Left cardiac atrium (tissue), 4 donors: Measurements from ENCODE around the gene CSK. TPM values are rescaled to one million over a fixed set of nuclear protein-coding genes. Genes with fewer than 3 reads are reported as not detected.

Experiments used
- ATAC-seq, 2 donors: fragments of 200-7000 bp; cut with Tn5 transposase; one replicate each; pipeline ENCODE4 v1.9.1; 2020; ENCODE audit warnings: mild to moderate bottlenecking in 2 of 2, moderate library complexity in 2 of 2
- DNase-seq: peaks from one replicate; pipeline ENCODE4 v3.0.0-alpha.2; 2020
- intact Hi-C, 2 donors: fragments of 100-400 bp; cut with DNase I; formaldehyde crosslinking; loops; one replicate each; pipeline versions ENCODE4 v1.14.1 to v1.15.1; 2022 to 2023
- total RNA-seq, 2 donors: library from RNA; stranded (reverse); fragmentation: NEBNext Ultra II Directional; extraction: Animal tissue kit (Norgen Biotek cat#: 25700); gene quantifications; one replicate each; pipeline ENCODE4 v1.2.1, GENCODE V29; 2021
- donor health status: DM: no; HTN: yes; CAD: no.
- donor health status: DM: no; HTN: yes; CAD: no; lungs with severe emphysema.
- donor health status: DM: yes; HTN: yes; CAD: no.
- donor health status: Dilated cardiomyopathy.

Gene CSK
- total RNA-seq, 2 donors from 2014 or later = 49.7 to 59.2 TPM

DNA sequence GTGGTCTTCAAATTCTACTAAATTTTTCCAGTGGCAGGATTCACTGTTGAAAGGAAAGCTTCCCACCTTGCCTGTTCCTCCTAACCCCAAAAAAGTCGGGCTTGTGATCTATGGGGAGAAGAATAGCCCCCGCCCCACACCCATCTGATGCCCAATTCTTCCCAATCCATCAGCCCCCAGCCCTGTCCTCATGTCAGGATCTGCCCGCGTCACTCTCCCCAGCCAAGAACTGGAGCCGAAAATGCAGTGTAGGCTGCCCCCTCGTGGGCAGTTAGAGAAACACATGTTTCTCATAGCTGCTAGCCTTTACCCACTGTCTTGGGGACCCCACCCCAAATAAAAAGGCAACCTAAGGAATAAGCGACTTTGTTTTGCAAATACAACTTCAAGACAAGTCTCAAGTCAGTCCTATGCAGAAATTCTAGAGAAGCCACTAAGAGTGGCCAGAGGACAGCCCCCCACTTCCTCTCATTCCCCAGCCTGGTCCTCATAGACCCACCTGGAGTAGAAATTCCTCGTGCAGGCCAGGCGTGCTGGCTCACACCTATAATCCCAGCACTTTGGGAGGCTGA lies 13.0 kb upstream of the CSK start:
- ATAC-seq (peak; percentile 55), DNase-seq (peak; percentile 67)
- intact Hi-C loops = loop anchor here (2.0 to 10.0 kb wide), 3 partner anchors 132 to 394 kb away; no protein-coding TSS in a partner anchor

DNA sequence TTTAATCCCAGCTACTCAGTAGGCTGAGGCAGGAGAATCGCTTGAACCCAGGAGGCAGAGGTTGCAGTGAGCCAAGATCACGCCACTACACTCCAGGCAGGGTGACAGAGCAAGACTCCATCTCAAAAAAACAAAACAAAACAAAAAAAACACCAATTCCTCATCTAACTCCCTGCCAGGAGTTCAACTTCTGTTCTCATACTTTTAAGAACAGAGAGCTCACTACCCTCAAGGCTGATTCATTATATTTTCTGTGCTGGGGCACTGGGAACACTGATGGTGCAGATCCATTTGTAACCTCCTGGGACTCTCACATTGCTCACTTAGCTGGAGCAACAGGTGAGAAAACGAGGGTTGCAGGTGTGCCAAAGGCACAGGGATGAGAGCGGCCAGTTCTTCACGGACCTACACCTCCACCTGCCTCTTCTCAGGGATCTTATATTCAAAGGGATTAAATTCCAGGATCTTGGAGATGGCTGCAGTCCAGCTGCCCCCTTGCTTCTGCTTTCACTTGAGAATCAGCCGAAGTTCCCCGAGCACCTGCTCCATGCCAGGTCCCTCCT lies 12.3 kb upstream of the CSK start:
- intact Hi-C loops = loop anchor here (2.0 to 10.0 kb wide), 6 partner anchors 65 to 395 kb away; no protein-coding TSS in a partner anchor
- DNase-seq = no peak
- no peak for ATAC-seq

DNA sequence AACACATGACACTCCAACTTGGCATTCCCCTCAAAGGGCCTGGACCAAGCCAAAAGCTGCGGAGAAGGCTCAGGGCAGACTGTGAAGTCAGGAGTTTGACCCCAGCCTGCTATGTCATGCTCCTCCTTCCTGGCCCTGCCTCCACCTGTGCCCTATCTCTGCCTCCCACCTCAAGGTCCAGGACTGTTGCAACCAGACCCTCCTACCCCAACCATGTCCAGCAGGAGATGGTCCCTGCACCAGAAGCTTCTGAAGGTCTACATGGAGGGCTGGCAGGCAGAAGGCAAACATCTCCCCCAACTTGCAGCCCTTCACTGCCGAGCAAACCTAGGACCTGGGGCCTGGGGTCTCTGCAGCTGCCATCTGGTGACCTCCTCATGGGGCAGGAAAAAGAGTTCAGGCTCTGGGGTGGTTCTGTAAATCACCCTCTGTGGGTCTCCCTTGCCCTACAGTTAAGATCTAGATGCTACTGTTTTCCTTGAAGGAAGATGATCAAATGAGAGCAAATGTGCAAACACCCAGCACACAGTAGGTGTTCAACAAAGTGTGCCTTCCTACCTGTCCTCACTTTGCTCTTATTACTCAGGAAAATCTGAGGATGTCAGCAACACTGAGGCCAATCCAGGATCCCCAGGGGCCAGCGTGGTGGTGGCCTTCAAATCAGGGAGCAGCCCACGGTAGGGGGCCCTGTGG lies 11.5 kb upstream of the CSK start:
- intact Hi-C loops = loop anchor here (2.0 to 5.0 kb wide), 3 partner anchors 64 to 180 kb away; no protein-coding TSS in a partner anchor
- ATAC-seq = no peak
- DNase-seq = no peak

DNA sequence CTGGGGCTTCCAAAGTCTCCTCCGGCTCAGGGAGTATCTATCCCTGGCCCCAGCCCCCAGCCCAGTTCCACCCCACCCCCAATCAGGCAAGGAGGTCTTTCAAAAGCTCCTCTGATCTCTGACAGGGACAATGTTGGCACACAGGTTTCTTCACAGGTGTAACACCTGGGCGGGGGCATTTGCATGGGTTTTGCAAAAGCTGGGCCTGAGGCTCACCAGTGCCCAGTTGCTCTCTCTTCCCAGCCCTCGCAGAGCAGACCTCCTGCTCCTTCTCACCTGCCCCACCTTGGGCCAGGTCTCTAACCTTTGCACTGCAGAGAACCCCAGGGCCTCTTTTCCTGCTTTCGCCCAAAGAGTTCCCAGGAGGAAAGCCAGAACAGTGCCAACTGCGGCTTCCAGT lies 8.6 kb upstream of the CSK start:
- no peak for DNase-seq
- intact Hi-C loops = loop anchor here in 1 of 2 donors (5.0 kb wide), 1 partner anchor 174 kb away; no protein-coding TSS in a partner anchor
- no peak for ATAC-seq

DNA sequence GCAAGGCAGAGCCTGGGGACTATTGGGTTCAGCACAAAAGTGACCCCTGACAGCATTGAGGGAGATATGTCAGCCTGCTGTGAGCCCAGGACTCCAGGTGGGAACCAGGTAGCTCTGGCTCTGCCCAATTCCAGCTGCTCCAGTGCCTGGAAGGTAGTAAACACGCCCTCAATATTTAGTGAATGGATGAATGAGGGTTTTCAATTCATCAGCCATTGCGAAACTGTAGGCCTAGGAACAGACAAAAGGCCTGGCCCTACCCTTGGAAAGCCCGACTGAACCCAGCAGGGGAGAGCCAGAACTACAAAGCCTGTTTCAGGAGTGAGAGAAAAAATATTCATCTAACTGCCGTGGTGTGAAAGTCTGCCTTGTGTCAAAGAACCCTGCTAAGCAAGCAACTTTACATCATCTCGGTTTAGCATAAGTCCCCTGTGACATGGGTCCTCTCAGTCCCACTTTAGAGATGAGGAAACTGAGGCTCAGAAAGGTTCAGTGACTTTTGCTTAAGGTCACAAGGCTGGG lies 8.1 kb upstream of the CSK start:
- ATAC-seq = no peak
- no peak for DNase-seq
- intact Hi-C loops = loop anchor here in 1 of 2 donors (5.0 kb wide), 1 partner anchor 174 kb away; no protein-coding TSS in a partner anchor

DNA sequence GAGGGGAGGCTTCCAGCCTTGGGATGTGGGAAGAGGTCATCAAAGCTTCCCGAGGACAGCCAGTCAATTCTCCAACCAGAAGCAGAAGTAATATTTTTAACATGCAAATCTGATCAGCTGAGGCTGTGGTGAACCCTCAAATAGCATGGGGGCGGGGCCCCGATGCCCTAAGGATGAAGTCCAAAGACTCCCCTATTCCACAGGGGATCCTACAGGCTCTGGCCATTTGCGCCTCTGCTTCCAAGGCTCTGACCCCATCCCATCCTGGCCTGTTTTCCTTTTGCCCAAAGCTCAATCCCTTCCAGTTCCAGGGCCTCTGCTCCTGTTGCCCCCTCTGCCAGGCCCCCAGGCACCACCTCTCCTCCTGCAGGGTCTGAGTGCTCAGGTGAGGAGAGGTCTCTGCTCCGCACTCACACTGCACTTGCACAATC lies 6.7 kb upstream of the CSK start:
- ATAC-seq (no peak), DNase-seq (no peak)
- intact Hi-C loops = no loop called here

DNA sequence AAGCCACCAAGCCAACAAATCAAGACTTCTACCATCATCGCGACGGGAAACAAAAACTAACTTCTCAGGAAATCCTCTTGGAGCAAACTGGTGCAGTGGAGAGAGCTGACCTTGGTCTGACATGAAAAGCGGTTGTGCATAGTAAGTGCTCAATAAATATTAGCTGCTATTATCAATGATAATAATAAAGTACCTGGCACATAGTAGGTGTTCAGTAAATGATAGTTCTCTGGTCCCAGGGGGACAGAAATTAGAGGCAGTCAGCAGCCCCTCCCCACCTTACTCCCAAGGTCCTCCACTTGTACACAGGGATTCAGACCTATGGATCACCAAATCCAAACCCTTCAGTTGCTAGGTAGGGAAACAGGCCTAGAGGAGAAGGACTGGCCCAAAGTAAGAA lies 6.0 kb upstream of the CSK start:
- DNase-seq (no peak), ATAC-seq (no peak)
- intact Hi-C loops = no loop called here

DNA sequence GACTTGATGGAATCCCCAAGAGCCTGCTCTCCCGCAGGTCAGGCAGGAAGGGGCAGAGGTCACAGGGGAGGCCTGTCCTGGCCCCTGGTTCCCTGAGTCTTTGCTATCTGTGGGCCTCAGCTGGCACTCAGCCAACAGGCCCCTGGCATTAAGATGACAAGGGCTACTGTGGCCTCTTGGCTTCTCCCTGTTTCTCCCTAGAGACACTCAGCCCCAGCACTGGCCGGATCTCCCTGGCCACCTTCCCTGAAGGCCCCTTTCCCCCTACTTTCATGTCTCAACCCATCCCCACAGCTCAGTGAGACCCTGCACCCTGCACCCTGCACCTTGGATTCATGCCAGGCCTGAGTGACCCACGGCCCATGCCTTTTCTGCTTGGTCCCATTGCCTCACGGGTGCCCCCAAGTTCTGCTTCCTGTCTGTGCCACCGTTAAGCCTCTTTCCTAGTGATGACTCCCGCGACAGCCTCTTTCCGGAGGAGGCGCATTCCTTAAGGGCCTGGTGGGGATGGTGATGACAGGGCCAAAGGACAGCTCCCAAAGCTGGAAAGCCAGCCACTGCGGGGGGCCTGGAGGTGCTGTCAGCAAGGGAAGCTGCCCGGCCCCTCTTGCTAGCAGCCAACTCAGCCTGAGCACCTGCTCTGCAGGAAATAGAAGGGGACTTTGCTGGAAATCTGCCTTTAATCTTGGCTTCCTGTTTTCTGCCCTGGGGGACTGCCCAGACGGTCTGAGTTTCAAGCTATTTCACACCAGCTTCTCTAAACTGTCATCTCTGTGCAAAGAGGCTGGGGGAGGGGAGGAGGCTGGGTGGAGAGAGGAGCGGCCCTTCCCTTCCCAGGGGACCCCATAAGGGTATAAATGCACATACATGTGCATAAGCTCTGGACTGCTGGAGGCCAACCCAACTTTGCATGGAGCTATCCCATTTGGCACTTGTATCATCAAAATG lies 4.8 kb upstream of the CSK start:
- ATAC-seq (peak; percentile 28 to 56), DNase-seq (peak; percentile 49)

DNA sequence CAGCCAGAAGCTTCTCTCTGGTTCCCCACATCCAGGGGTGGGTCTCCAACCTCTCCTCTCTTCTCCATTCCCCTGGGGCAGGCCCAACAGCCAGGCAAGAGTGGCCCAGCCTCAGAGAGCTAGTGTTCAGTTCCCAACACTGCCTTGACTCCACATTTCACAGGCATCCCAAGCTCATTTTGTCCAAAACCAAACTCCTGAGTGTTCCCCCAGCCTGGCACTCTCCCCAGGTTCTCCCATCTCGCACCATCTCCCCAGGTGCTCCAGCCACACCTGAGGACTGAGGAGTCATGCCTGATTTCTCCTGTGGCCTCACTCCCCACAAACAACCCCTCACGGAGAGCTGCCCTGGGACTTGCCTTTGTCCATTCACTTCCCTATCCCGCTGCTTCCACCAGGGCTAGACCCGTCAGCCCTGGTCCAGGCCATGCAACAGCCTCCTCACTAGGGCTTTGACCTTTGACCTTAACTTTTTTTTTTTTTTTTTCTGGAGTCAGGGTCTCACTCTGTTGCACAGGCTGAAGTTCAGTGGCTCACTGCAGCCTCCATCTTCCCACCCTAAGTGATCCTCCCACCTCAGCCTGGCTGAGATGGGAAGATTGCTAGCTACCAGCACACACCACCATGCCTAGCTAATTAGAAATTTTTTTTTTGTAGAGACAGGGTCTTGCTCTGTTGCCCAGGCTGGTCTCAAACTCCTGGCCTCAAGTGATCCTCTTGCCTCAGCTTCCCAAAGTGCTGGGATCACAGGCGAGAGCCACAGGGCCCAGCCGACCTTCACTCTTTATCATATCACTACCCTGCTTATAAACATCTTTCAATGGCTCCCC lies 3.9 kb upstream of the CSK start:
- ATAC-seq (no peak), DNase-seq (no peak)
- intact Hi-C loops = no loop called here

More for the DNA sequence above, 4.8 kb upstream of the CSK start:
- intact Hi-C loops = no loop called here

DNA sequence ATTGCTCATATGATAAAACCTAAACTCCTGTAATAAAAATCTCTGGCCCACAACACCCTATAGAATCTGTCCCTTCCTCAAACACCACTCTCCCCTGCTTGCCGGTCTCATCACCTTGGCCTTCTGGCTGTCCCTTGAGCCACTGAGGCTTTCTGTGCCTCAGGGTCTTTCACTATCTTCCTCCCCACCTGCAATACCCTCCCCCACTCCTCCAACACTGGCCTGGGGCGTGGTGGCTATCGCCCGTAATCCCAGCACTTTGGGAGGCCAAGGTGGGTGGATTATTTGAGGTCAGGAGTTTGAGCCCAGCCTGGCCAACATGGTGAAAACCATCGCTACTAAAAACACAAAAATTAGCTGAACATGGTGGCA lies 3.3 kb upstream of the CSK start:
- ATAC-seq (no peak), DNase-seq (no peak)
- intact Hi-C loops = no loop called here

DNA sequence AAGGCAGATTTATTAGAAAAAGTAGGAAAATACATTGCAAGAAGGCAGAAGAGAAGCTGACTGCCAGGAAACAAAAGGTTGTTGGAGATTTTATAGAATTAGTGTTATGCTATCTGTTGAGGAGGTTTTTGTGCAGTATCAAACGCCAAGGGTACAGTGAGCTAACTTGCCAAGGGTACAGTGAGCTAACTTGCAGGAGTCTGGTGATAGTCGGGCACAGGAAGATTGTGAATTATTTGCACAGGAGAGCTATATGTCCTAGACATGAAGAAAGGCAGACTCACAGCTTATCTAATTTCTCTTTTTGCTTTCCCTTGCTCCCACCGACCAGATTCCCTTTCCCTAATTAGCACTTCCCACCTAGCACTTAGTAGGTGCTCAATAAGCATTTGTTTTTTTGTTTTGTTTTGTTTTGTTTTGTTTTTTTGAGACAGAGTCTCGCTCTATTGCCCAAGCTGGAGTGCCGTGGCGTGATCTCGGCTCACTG lies 2.7 kb upstream of the CSK start:
- no peak for ATAC-seq
- intact Hi-C loops = no loop called here
- no peak for DNase-seq

DNA sequence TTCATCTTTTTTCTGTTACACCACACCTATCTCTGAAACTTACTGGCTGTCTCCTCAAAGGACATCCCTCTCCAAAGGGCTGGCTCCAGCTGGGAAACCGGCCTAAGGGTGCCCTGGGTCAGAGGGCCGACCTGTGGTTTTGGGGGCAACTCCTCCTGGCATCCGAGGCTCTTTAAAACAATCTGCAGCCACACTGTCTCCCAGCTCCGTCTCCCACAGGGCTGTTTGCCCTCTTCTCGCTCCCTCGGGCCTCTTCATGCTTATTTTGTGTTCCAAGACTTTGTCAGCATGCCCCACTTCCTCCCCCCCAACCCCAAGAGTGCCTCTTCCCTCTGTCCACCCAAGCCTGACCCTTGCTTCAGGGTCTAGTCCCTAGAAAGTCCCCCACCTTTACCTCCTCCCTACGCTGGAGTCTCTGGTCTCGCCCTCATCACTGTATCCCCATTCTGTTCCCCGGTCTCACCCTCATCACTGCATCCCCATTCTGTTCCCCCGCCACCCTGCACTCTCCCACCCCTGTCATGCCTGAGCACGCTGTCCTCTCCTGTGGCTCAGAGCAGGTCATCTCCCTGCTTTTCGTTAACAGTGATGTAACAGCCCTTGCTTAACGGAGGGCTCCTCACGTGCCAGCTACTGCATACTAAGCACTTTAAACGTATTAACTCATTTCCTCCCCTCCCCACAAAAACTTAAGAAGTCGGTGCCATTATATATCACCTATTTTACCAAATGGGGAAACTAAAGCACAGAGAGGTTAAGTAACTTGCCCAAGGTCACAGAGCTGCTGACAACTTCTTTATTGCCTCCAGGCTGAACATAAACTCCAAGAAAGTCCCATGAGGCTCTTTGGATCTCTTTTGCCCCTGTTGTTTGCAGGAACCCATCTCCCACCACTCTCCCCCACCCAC lies 1.1 kb upstream of the CSK start:
- intact Hi-C loops = loop anchor here (5.0 to 10.0 kb wide), 3 partner anchors 54 to 157 kb away; partner anchors contain the start of genes COX5A (in 1 of the 2) and FAM219B (in 1 of the 2)
- DNase-seq (no peak), ATAC-seq (no peak)

DNA sequence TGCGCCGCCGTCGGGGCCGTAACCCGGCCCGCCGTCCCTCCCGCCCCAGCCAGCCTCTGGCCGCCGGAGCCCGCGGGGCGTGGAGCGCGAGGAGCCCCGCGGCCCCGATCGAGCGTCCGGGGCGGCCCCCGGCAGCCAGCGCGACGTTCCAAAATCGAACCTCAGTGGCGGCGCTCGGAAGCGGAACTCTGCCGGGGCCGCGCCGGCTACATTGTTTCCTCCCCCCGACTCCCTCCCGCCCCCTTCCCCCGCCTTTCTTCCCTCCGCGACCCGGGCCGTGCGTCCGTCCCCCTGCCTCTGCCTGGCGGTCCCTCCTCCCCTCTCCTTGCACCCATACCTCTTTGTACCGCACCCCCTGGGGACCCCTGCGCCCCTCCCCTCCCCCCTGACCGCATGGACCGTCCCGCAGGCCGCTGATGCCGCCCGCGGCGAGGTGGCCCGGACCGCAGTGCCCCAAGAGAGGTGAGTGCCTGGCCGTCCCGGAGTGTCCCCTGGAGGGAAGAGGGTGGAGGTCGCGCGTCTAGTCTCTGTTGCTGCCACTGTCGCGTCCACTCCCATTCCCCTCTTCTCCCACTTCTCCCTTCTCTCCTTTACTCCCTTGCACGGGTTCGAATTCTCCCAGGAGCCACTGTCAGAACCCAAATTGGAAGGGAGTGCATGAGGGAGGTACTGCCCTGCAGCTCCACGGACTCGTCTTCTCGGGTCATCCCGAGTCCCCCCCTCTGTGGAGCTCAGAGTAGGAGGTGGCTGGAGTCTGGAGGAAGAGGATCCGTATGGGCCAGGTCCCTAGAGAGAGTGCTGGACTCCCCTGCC lies 585 bp downstream of the CSK start:
- intact Hi-C loops = loop anchor here (5.0 to 10.0 kb wide), 3 partner anchors 52 to 155 kb away; partner anchors contain the start of genes COX5A (in 1 of the 2) and FAM219B (in 1 of the 2)
- ATAC-seq (peak; percentile 2 to 11), DNase-seq (peak; percentile 61)

DNA sequence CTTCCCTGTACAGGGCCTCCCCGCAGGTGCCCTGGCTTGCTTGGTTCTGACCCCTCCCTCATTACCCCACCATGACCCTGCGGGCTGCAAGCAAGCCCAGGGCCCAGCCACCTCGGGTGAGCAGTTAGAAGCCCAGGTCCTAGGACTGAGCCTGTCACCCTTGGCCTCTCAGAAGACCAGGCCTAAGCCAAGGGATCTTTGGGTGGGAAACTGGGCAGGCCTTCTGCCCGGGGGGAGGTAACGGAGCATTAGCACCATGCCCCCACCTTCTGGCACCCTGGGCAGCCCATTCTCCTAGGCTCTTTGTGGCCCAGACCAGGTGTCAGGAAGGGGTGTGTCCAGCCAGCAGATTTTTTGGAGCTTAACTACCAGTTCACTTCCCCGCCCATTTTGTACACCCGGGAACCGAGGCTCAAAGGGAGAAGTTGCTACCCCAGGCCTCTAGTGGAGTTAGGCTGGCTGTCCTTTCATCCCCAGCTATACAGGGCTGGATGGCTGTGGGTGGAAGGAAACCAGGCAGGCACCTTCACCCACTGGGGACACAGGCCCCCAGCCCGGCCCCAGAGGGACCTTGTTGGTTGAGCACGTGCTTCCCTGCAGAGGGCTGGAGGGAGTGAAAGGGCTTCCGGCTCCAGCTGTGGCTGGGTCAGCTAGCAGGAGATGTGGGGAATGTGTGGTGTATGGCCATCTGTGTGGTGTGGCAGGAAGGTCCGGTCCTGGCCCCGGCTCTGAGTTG lies 1.4 kb downstream of the CSK start:
- ATAC-seq (peak in 1 of 2 donors; percentile 20), DNase-seq (peak; percentile 36)
- intact Hi-C loops = loop anchor here (5.0 to 10.0 kb wide), 3 partner anchors 52 to 154 kb away; partner anchors contain the start of genes COX5A (in 1 of the 2) and FAM219B (in 1 of the 2)

DNA sequence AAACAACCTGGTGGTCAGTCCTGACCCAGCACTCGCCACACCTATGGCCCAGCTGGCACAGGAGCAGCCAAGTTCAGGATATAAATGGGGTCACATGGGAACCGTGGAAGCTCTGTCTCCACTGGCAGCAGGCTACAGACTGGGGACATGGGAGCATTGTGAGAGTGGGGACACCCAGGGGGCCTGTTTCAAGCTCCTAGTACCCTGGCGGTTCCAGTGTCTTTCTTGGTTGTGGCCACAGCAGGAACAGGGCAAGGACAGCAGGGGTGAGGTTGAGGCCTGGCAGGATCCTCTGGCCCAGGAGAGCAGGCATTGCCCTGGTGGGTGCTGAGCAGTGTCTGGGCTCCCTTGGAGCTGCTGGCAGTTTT lies 1.9 kb downstream of the CSK start:
- DNase-seq = no peak
- ATAC-seq = no peak
- intact Hi-C loops = loop anchor here (5.0 to 10.0 kb wide), 3 partner anchors 51 to 154 kb away; partner anchors contain the start of genes COX5A (in 1 of the 2) and FAM219B (in 1 of the 2)
